Thoracic aorta (tissue), 2 donors: Measurements from ENCODE around the gene LRP1B. TPM values are rescaled to one million over a fixed set of nuclear protein-coding genes. Genes with fewer than 3 reads are reported as not detected.

ENCODE experiments used
- ATAC-seq: fragments of 150-250 bp; one replicate; pipeline ENCODE4 v1.8.0; 2017; ENCODE audit warnings: low read depth; ENCODE audit not compliant: insufficient number of reproducible peaks, low FRiP score
- DNase-seq: peaks from one replicate; pipeline ENCODE4 v3.0.0-alpha.2; 2020; ENCODE audit warnings: low spot score
- H3K27ac ChIP-seq, 2 donors: fragments of 200-600 bp; sonication (generic); 1 replicate in 1 of 2; 2 replicates in 1 of 2; pipeline ENCODE4 v1.5.1; 2016; ENCODE audit warnings: mild to moderate bottlenecking in 2 of 2, moderate library complexity in 2 of 2
- H3K27me3 ChIP-seq: fragments of 200-600 bp; sonication (generic); replicated peaks from 2 replicates; pipeline ENCODE4 v1.6.0; 2016; ENCODE audit warnings: mild to moderate bottlenecking; ENCODE audit not compliant: insufficient read depth
- H3K36me3 ChIP-seq: fragments of 200-600 bp; sonication (generic); one replicate; pipeline ENCODE4 v1.5.1; 2016
- H3K4me1 ChIP-seq, 2 donors: fragments of 200-600 bp; sonication (generic); 1 replicate in 1 of 2; 2 replicates in 1 of 2; pipeline versions ENCODE4 v1.5.1 to v1.6.0; 2016; ENCODE audit warnings: low read depth in 2 of 2, mild to moderate bottlenecking in 1 of 2; ENCODE audit not compliant: control insufficient read depth in 1 of 2
- H3K4me3 ChIP-seq: fragments of 200-600 bp; sonication (generic); 2 replicates; pipeline ENCODE4 v1.5.1; 2016; ENCODE audit warnings: mild to moderate bottlenecking
- H3K9me3 ChIP-seq: fragments of 200-600 bp; sonication (generic); 2 replicates; pipeline ENCODE4 v1.5.1; 2016
- total RNA-seq, 2 donors: library from RNA; depleted of rRNA; stranded (reverse); fragments of >200 nt; gene quantifications; one replicate each; pipeline versions ENCODE4 v1.1.0 to v1.2.3, GENCODE V29; 2016
- TF ChIP-seq, protein P1 (sequence below): fragments of 200-600 bp; sonication (generic); IDR thresholded peaks from one replicate; pipeline ENCODE4 v1.5.1; 2019; ENCODE audit warnings: antibody characterized with exemption

LRP1B gene
- total RNA-seq, 2 donors from 2014 or later = 0.27 to 0.28 TPM

GRCh38 chr2:140200307-140200706 lies 1930.5 kb downstream of the LRP1B start:
- TF ChIP-seq, protein P1, sequence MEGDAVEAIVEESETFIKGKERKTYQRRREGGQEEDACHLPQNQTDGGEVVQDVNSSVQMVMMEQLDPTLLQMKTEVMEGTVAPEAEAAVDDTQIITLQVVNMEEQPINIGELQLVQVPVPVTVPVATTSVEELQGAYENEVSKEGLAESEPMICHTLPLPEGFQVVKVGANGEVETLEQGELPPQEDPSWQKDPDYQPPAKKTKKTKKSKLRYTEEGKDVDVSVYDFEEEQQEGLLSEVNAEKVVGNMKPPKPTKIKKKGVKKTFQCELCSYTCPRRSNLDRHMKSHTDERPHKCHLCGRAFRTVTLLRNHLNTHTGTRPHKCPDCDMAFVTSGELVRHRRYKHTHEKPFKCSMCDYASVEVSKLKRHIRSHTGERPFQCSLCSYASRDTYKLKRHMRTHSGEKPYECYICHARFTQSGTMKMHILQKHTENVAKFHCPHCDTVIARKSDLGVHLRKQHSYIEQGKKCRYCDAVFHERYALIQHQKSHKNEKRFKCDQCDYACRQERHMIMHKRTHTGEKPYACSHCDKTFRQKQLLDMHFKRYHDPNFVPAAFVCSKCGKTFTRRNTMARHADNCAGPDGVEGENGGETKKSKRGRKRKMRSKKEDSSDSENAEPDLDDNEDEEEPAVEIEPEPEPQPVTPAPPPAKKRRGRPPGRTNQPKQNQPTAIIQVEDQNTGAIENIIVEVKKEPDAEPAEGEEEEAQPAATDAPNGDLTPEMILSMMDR = no peak
- H3K4me3 ChIP-seq = no peak overlapping the region
- H3K4me1 ChIP-seq = no peaks in the 10 kb centered on the region
- ATAC-seq = no peak
- peaks cover 3% of the 10 kb centered on the region for H3K9me3 ChIP-seq
- no peak for DNase-seq
- no peaks in the 10 kb centered on the region for H3K27me3 ChIP-seq
- no peak overlapping the region for H3K27ac ChIP-seq
- no peaks in the 10 kb centered on the region for H3K36me3 ChIP-seq

- no peak for ATAC-seq
These were observed 1931.5 kb downstream of the LRP1B start for GRCh38 chr2:140199312-140199711.

GRCh38 chr2:140187086-140187485 lies 1943.7 kb downstream of the LRP1B start:
- TF ChIP-seq, protein P1 = no peak

More at GRCh38 chr2:140199312-140199711, 1931.5 kb downstream of the LRP1B start:
- no peaks in the 10 kb centered on the region for H3K27me3 ChIP-seq
- H3K27ac ChIP-seq = no peak overlapping the region
- H3K4me3 ChIP-seq = no peak overlapping the region
- no peaks in the 10 kb centered on the region for H3K4me1 ChIP-seq
- no peak for DNase-seq
- H3K9me3 ChIP-seq = peaks cover 3% of the 10 kb centered on the region
- no peaks in the 10 kb centered on the region for H3K36me3 ChIP-seq
- TF ChIP-seq, protein P1 = no peak

DNA sequence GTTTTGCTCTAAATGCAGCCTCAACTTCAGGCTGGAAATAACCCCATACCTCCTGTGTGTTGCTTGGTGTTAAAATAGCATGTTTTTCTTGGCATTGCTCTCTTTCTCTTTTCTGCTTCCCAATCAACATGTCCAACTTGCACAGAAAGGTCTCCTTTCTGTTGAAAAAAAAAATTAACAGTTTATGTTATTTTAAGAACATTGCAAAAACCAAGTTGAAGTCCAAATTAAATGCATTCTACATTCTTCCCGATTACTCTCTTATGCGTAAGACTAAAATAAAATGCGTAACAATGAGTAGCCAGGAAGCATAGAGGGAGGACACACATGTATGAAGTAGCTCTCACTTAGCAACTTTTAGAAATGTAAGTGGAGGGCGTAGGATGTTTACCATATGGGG lies 1944.5 kb downstream of the LRP1B start:
- Histone ChIP-seq H3K4me3 (no peak overlapping the region), H3K9me3 (no peaks in the 10 kb centered on the region), H3K27ac (peak overlapping the region in 1 of 2 donors; percentile 10), H3K27me3 (no peaks in the 10 kb centered on the region), H3K36me3 (no peaks in the 10 kb centered on the region), H3K4me1 (peaks cover 10 to 11% of the 10 kb centered on the region in 2 donors)
- TF ChIP-seq, protein P1 = no peak
- no peak for ATAC-seq
- no peak for DNase-seq

More at GRCh38 chr2:140187086-140187485, 1943.7 kb downstream of the LRP1B start:
- DNase-seq (no peak), ATAC-seq (no peak)
- Histone ChIP-seq H3K36me3 (no peaks in the 10 kb centered on the region), H3K4me1 (peaks cover 10 to 11% of the 10 kb centered on the region in 2 donors), H3K27ac (no peak overlapping the region), H3K9me3 (no peaks in the 10 kb centered on the region), H3K4me3 (no peak overlapping the region), H3K27me3 (no peaks in the 10 kb centered on the region)

DNA sequence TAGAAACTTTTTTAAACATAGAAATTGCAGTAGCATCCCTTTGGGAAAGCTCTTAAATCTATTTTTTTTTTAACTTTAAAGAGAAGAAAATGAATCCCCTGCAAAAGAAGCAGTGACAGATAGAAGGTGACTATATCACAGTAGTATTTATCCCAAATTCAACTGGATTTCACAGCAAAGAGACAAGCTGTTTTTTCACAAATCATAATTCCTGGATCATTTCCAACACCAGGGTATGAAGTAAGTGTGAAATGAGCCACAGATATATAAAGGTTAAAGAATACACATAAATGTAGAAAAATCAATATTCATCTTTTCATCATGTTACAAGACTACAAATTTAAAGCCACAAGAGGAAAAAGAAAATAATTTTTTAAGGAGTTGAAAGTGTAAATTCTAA lies 1945.7 kb downstream of the LRP1B start:
- ATAC-seq = no peak
- DNase-seq = no peak
- H3K4me3 ChIP-seq = no peak overlapping the region
- H3K27me3 ChIP-seq = no peaks in the 10 kb centered on the region
- H3K27ac ChIP-seq = no peak overlapping the region
- no peaks in the 10 kb centered on the region for H3K36me3 ChIP-seq
- H3K4me1 ChIP-seq = peaks cover 10 to 11% of the 10 kb centered on the region in 2 donors
- TF ChIP-seq, protein P1 = no peak
- no peaks in the 10 kb centered on the region for H3K9me3 ChIP-seq
